ENCODE measurements around the gene CDKL4.

Gene CDKL4

DNA sequence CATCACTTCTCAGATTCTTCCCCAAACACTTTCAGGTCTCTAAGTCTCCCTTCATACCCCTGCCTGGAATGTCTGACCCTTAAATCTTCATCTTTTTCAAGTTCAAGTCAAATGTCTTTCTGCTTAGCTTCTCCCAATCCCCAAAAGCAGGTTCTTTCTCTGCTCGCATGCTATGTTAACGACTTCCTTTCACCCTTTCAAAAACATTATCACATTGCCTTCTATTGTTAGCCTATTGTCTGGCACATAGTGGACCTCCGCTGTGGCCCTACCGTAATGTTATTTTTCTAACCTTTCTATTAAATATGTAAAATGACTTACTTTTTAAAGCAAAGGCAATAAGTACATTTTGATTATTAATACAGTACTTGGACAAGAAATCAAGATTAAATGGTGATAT lies 2.2 kb downstream of the CDKL4 start:
- Histone ChIP-seq H3K36me3 (ENCODE audit: insufficient read depth, low read length) (no peaks in the 10 kb centered on the region), H3K4me3 (no peak overlapping the region), H3K9me3 (ENCODE audit: low read depth, low read length) (no peaks in the 10 kb centered on the region), H3K9ac (ENCODE audit: insufficient read length) (no peak overlapping the region), H3K27ac (no peak overlapping the region)
- DNase-seq (ENCODE audit: low read depth, low spot score): no peak
- TF ChIP-seq FOXP2 (optimal IDR thresholded peaks at IDR 0.05; ENCODE audit: control extremely low read depth, extremely low read length, insufficient read depth): no peak
- TF ChIP-seq POLR2AphosphoS5 (IDR thresholded peaks at IDR 0.05; ENCODE audit: borderline replicate concordance, low read depth, low read length): no peak

DNA sequence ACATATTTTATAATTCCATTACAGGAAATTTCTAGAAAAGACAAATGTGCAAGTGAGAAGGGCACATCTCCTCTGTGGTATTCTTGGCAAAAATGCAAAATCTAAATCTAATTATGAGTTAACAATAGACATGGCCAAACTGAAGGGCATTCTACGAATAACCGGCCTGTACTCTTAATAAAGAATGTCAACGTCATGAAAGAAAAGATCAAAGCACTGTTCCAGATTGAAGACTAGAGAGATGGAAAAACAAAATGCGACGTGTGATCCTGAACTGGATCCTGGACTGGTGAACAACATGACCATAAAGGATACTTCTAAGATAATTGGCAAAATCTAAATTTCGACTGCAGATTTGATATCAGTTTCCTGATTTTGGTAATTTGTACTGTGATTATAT lies 3.0 kb downstream of the CDKL4 start:
- Histone ChIP-seq H3K9ac (ENCODE audit: insufficient read length) (no peak overlapping the region), H3K36me3 (ENCODE audit: insufficient read depth, low read length) (no peaks in the 10 kb centered on the region), H3K9me3 (ENCODE audit: low read depth, low read length) (no peaks in the 10 kb centered on the region), H3K4me3 (no peak overlapping the region), H3K27ac (no peak overlapping the region)
- DNase-seq (ENCODE audit: low read depth, low spot score): no peak
- TF ChIP-seq FOXP2 (optimal IDR thresholded peaks at IDR 0.05; ENCODE audit: control extremely low read depth, extremely low read length, insufficient read depth) (no peak), POLR2AphosphoS5 (IDR thresholded peaks at IDR 0.05; ENCODE audit: borderline replicate concordance, low read depth, low read length) (no peak), EZH2 (IDR thresholded peaks at IDR 0.05) (no peak)

DNA sequence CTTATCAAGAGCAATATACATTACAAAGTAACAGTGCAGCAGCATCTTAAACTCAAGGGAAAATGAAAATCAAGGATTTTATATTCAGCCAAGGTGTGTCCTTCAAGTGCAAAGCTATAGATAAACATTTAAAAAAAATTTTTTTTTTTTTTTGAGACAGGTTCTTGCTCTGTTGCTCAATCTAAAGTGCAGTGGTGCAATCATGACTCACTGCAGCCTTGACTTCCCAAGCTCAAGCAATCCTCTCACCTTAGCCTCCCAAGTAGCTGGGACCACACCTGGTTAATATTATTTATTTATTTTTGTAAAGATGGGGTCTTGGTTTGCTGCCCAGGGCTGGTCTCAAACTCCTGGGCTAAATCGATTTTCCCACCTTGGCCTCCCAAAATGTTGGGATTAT lies 9.0 kb downstream of the CDKL4 start:
- DNase-seq (ENCODE audit: low read depth, low spot score): no peak
- H3K27ac ChIP-seq: no peak overlapping the region
- H3K9me3 ChIP-seq (ENCODE audit: low read depth, low read length): no peaks in the 10 kb centered on the region; the same call in 1 of the 2 replicates
- no peak overlapping the region for H3K9ac ChIP-seq (ENCODE audit: insufficient read length)
- H3K4me3 ChIP-seq: no peak overlapping the region
- TF ChIP-seq FOXP2 (optimal IDR thresholded peaks at IDR 0.05; ENCODE audit: control extremely low read depth, extremely low read length, insufficient read depth) (no peak), EZH2 (IDR thresholded peaks at IDR 0.05) (no peak), POLR2AphosphoS5 (IDR thresholded peaks at IDR 0.05; ENCODE audit: borderline replicate concordance, low read depth, low read length) (no peak)
- no peaks in the 10 kb centered on the region for H3K36me3 ChIP-seq (ENCODE audit: insufficient read depth, low read length)

- Histone ChIP-seq H3K4me3 (no peak overlapping the region), H3K36me3 (ENCODE audit: insufficient read depth, low read length) (no peaks in the 10 kb centered on the region), H3K9ac (ENCODE audit: insufficient read length) (no peak overlapping the region), H3K9me3 (ENCODE audit: low read depth, low read length) (no peaks in the 10 kb centered on the region; the same call in 1 of the 2 replicates), H3K27ac (no peak overlapping the region)
- DNase-seq (ENCODE audit: low read depth, low spot score): no peak
- TF ChIP-seq POLR2AphosphoS5 (IDR thresholded peaks at IDR 0.05; ENCODE audit: borderline replicate concordance, low read depth, low read length): no peak
- no peak for TF ChIP-seq FOXP2 (optimal IDR thresholded peaks at IDR 0.05; ENCODE audit: control extremely low read depth, extremely low read length, insufficient read depth)
- no peak for TF ChIP-seq EZH2 (IDR thresholded peaks at IDR 0.05)
These were observed 11.6 kb downstream of the CDKL4 start for GRCh38 chr2:39232141-39232540.

- no peak for DNase-seq (ENCODE audit: low read depth, low spot score)
- TF ChIP-seq FOXP2 (optimal IDR thresholded peaks at IDR 0.05; ENCODE audit: control extremely low read depth, extremely low read length, insufficient read depth): no peak
- no peak for TF ChIP-seq EZH2 (IDR thresholded peaks at IDR 0.05)
- no peak for TF ChIP-seq POLR2AphosphoS5 (IDR thresholded peaks at IDR 0.05; ENCODE audit: borderline replicate concordance, low read depth, low read length)
- Histone ChIP-seq H3K9me3 (ENCODE audit: low read depth, low read length) (no peaks in the 10 kb centered on the region), H3K9ac (ENCODE audit: insufficient read length) (no peak overlapping the region), H3K36me3 (ENCODE audit: insufficient read depth, low read length) (no peaks in the 10 kb centered on the region), H3K27ac (no peak overlapping the region), H3K4me3 (no peak overlapping the region)
These were observed 15.2 kb downstream of the CDKL4 start for GRCh38 chr2:39228413-39229209.

DNA sequence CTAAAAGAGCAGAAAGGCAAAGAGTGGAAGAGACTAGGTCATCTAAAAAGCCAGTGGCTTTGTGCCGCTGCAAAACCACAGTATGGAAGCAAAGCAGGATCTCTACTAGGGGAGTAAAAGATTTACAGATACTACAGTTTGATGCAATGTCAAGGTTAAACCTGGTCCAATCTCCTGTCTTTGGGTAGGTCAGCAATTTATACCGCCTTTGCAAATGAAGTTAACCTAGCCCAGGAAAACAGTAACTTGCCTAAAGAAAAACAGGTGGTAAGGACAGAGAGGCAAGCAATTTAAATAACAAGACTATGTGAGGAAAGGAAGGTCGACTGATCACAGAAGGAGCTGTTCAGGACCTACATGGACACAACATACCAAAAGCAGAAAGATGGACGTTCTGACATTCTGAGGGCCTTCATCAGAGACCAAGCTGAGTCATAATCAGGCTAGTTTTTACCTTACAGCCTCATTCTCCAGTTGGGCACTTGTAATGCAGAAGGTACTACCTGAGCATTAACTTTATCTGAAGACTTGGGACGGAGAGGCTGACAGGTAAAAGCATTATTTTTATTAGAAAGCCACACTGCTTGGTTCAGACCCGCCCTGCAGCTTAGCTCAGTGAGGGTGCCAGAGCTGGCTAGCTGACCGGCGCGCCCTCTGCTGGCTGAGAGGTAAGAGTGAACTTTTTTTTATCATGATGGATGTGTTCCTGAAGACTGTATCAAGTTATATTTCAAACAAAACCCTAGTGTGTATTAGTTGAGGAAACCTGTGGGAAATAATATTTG lies 15.9 kb downstream of the CDKL4 start:
- H3K27ac ChIP-seq: no peak overlapping the region
- TF ChIP-seq EZH2 (IDR thresholded peaks at IDR 0.05): no peak
- no peak for TF ChIP-seq POLR2AphosphoS5 (IDR thresholded peaks at IDR 0.05; ENCODE audit: borderline replicate concordance, low read depth, low read length)
- TF ChIP-seq FOXP2 (optimal IDR thresholded peaks at IDR 0.05; ENCODE audit: control extremely low read depth, extremely low read length, insufficient read depth): no peak
- H3K36me3 ChIP-seq (ENCODE audit: insufficient read depth, low read length): no peaks in the 10 kb centered on the region
- H3K4me3 ChIP-seq: no peak overlapping the region
- no peak for DNase-seq (ENCODE audit: low read depth, low spot score)
- no peak overlapping the region for H3K9ac ChIP-seq (ENCODE audit: insufficient read length)
- H3K9me3 ChIP-seq (ENCODE audit: low read depth, low read length): no peaks in the 10 kb centered on the region

DNA sequence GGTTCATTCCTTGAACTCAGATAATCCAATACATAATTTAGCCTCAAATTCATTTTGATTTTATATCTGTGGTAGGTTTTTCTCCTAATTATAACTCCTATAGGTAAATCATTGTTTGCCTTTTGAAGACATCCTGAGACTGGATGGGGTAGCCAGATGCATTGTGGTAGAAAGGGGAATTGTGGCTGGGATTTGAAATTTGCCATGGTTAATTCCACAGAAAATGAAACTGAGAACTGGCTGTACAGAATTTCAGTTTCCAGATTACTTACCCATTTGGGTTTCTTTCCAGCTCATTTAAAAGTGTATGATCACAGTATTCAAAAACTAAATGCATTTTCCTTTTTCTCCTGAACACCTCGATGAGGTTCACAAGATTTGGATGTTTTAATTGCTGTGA lies 18.2 kb downstream of the CDKL4 start:
- Histone ChIP-seq H3K4me3 (no peak overlapping the region), H3K36me3 (ENCODE audit: insufficient read depth, low read length) (no peaks in the 10 kb centered on the region), H3K9ac (ENCODE audit: insufficient read length) (no peak overlapping the region), H3K27ac (no peak overlapping the region), H3K9me3 (ENCODE audit: low read depth, low read length) (no peaks in the 10 kb centered on the region)
- DNase-seq (ENCODE audit: low read depth, low spot score): no peak
- TF ChIP-seq POLR2AphosphoS5 (IDR thresholded peaks at IDR 0.05; ENCODE audit: borderline replicate concordance, low read depth, low read length) (no peak), EZH2 (IDR thresholded peaks at IDR 0.05) (no peak), FOXP2 (optimal IDR thresholded peaks at IDR 0.05; ENCODE audit: control extremely low read depth, extremely low read length, insufficient read depth) (no peak)

DNA sequence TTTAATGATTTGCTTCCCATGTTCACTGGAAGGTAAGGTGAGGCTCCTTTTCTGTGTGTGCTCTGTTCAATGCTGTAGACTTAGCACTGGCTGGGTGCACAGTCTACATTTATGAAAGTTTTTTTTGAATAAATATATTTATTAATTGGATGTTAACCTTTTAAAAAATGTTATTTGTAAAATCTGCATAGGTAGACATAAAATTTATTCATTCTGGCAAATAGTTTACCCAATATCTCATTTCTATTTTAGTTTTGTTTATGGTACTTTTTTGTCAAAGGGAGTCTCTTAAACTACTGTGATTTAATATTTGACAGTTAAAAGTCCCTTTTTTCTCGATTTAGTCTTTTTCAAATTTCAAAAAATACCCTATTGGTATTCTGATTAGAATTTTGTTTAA lies 19.9 kb downstream of the CDKL4 start:
- Histone ChIP-seq H3K9ac (ENCODE audit: insufficient read length) (no peak overlapping the region), H3K9me3 (ENCODE audit: low read depth, low read length) (no peaks in the 10 kb centered on the region), H3K4me3 (no peak overlapping the region), H3K27ac (no peak overlapping the region), H3K36me3 (ENCODE audit: insufficient read depth, low read length) (no peaks in the 10 kb centered on the region)
- no peak for DNase-seq (ENCODE audit: low read depth, low spot score)
- TF ChIP-seq EZH2 (IDR thresholded peaks at IDR 0.05): no peak
- no peak for TF ChIP-seq FOXP2 (optimal IDR thresholded peaks at IDR 0.05; ENCODE audit: control extremely low read depth, extremely low read length, insufficient read depth)
- no peak for TF ChIP-seq POLR2AphosphoS5 (IDR thresholded peaks at IDR 0.05; ENCODE audit: borderline replicate concordance, low read depth, low read length)
